SK-MEL-5 (cell line): ENCODE measurements around the gene ALPI. TPM values are rescaled to one million over a fixed set of nuclear protein-coding genes. Genes with fewer than 3 reads are reported as not detected.

ENCODE experiments used
- DNase-seq: peaks from one replicate; pipeline ENCODE4 v3.0.0-alpha.2; 2016; ENCODE audit warnings: low read depth, low spot score
- in situ Hi-C: cut with HindIII; loops from 2 replicates; pipeline ENCODE4 v1.10.0; 2016; ENCODE audit warnings: low sequenced_read_pairs, high pct_unique_total_duplicates, low pct_unique_long_range_greater_than_20kb
- total RNA-seq: library from RNA; depleted of rRNA; stranded (reverse); fragments of >200 nt; shearing (Covaris generic); gene quantifications from 2 replicates; pipeline ENCODE4 v1.2.3, GENCODE V29; 2014

The ALPI gene
- total RNA-seq, 1 experiment from 2014 or later = not detected

- DNase-seq = no peak
- in situ Hi-C loops = no loop called here
These were observed 32.3 kb downstream of the ALPI start for GRCh38 chr2:232488097-232488711.

GRCh38 chr2:232488721-232489300, 32.9 kb downstream of the ALPI start:
- in situ Hi-C loops = no loop called here
- no peak for DNase-seq

GRCh38 chr2:232489516-232490220, 33.7 kb downstream of the ALPI start:
- in situ Hi-C loops = no loop called here
- DNase-seq = no peak

GRCh38 chr2:232490221-232491138, 34.5 kb downstream of the ALPI start:
- in situ Hi-C loops = no loop called here
- DNase-seq = no peak

- in situ Hi-C loops = no loop called here
- DNase-seq = no peak
These were observed 35.3 kb downstream of the ALPI start for GRCh38 chr2:232491139-232491780.

- in situ Hi-C loops = no loop called here
- DNase-seq = no peak
These were observed 36.4 kb downstream of the ALPI start for GRCh38 chr2:232492236-232492848.

- no peak for DNase-seq
- in situ Hi-C loops = no loop called here
These were observed 37.2 kb downstream of the ALPI start for GRCh38 chr2:232492963-232493700.

GRCh38 chr2:232493701-232494474, 37.9 kb downstream of the ALPI start:
- DNase-seq = no peak
- in situ Hi-C loops = no loop called here

GRCh38 chr2:232494542-232494941, 38.6 kb downstream of the ALPI start:
- in situ Hi-C loops = no loop called here
- no peak for DNase-seq

GRCh38 chr2:232495292-232495691, 39.3 kb downstream of the ALPI start:
- in situ Hi-C loops = no loop called here
- DNase-seq = no peak

GRCh38 chr2:232496501-232497270, 40.7 kb downstream of the ALPI start:
- in situ Hi-C loops = no loop called here
- DNase-seq = no peak

GRCh38 chr2:232497348-232497747, 41.4 kb downstream of the ALPI start:
- in situ Hi-C loops = no loop called here
- DNase-seq = no peak

- DNase-seq = no peak
- in situ Hi-C loops = no loop called here
These were observed 42.5 kb downstream of the ALPI start for GRCh38 chr2:232498452-232498851.

- in situ Hi-C loops = no loop called here
- DNase-seq = no peak
These were observed 45.4 kb downstream of the ALPI start for GRCh38 chr2:232501331-232501771.

- in situ Hi-C loops = no loop called here
- no peak for DNase-seq
These were observed 45.9 kb downstream of the ALPI start for GRCh38 chr2:232501794-232502390.
